CD4-positive, alpha-beta T cell treated with Interleukin-17A for 1 hour (primary cell): ENCODE results near the gene KDF1.

Experiments
- DNase-seq: peaks from one replicate; pipeline ENCODE4 v3.0.0-alpha.2; 2020

KDF1 gene

GRCh38 chr1:26913754-26914619 lies 46.3 kb downstream of the KDF1 start, which contains the start of gene NR0B2:
NR0B2 (minus strand) TSS chr1:26913975; CDS start chr1:26913940, 35 bp downstream.
- no peak for DNase-seq

- no peak for DNase-seq
Observed at GRCh38 chr1:26913389-26913753, 46.9 kb downstream of the KDF1 start.

GRCh38 chr1:26912147-26912490 lies 48.1 kb downstream of the KDF1 start:
- no peak for DNase-seq

GRCh38 chr1:26911399-26912146 lies 48.7 kb downstream of the KDF1 start:
- DNase-seq: no peak

- no peak for DNase-seq
Observed at GRCh38 chr1:26910343-26911160, 49.7 kb downstream of the KDF1 start.

- no peak for DNase-seq
Observed at GRCh38 chr1:26909951-26910342, 50.3 kb downstream of the KDF1 start.

- DNase-seq: no peak
Observed at GRCh38 chr1:26907071-26907917, 53.0 kb downstream of the KDF1 start.

- no peak for DNase-seq
Observed at GRCh38 chr1:26900815-26901511, 59.3 kb downstream of the KDF1 start.

GRCh38 chr1:26900001-26900814 lies 60.1 kb downstream of the KDF1 start, which contains the start of gene GPATCH3:
GPATCH3 (minus strand) TSS chr1:26900467; CDS start chr1:26900442, 25 bp downstream.
- DNase-seq: peak; percentile 91
